Smooth muscle cell of trachea (primary cell): Measurements from ENCODE around the gene C2orf66. TPM values are rescaled to one million over a fixed set of nuclear protein-coding genes. Genes with fewer than 3 reads are reported as not detected.

Source experiments
- total RNA-seq: library from RNA; depleted of rRNA; stranded (reverse); fragments of >200 nt; gene quantifications from 2 replicates; pipeline ENCODE4 v1.2.1, GENCODE V29; 2014

Gene C2orf66
- 0.17 and 0.29 TPM in 2 replicates for total RNA-seq

DNA sequence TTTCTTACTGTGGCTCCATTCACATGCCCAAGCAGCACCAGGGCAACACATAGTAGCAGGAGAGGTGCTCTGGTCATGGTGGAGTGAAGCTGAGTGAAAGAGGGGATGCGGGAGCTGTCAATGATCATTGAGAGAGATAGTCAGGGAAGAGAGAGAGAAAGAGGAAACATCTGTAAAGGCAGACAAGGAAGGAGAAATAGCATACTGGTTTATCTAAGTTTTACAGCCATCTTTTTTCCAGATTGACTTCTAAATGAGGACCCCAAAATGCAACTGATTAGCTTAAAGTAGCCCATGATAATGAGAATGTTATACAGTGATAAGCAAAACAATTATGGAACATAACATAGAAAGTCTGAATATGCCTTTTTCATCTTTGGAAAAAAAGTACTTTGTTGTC, at the start of gene C2orf66:
Gene C2orf66, minus strand, starts transcription at position 96 of the 400 bp plus-strand sequence. Its CDS starts 19 bp downstream, at position 77.

Other genes starting within 250 kb of the C2orf66 start
- 2.3 and 6.6 TPM in 2 replicates for gene HECW2, start 215.8 kb downstream of the C2orf66 start, total RNA-seq
- 3.6 and 11.3 TPM in 2 replicates for gene CCDC150, start 169.6 kb downstream of the C2orf66 start, total RNA-seq
- gene GTF3C3, start 9.7 kb downstream of the C2orf66 start, total RNA-seq: 41.0 and 60.4 TPM in 2 replicates
- 6.8 and 11.3 TPM in 2 replicates for gene PGAP1, start 117.4 kb upstream of the C2orf66 start, total RNA-seq